Measurements from ENCODE around the gene CXCL9. TPM values are rescaled to one million over a fixed set of nuclear protein-coding genes. Genes with fewer than 3 reads are reported as not detected.

The CXCL9 gene
- total and polyA plus RNA-seq, 7 donors: 0.03 to 0.51 (median 0.14) TPM

DNA sequence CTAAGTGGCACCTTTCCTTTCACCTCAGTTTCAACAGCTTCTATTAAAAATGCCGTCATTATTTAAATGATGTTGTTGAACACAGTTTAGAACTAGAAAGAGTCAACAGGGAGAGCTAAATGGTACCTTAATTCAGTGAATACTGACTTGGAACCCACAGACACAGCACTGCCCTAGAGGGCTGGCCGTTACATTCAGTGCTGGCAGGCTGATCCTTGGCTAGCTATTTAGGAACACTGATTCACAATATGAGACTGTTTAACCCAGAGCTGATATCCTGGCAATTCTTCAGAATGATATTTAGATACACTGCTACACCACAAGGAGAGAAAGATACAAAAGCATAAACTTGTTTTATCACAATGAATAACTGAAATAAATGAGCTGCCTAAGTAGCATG lies 53.8 kb downstream of the CXCL9 start:
- peaks cover 14 to 100% of the 10 kb centered on the region in 2 donors for H3K36me3 ChIP-seq (ENCODE audit: insufficient read depth in 1 of 2, low read depth in 1 of 2)
- intact Hi-C loops (cut with DNase I): loop anchor here (5.0 to 10.0 kb wide), 3 partner anchors 156 to 301 kb away; no protein-coding TSS in a partner anchor
- peak in 2 of 4 donors; percentile 36 to 65 for ATAC-seq
- WGBS, 3 donors: 33 to 67% (median 60%) methylated on average over 2 of the region's 2 CpGs
- H3K4me1 ChIP-seq: no peaks in the 10 kb centered on the region
- no peak for DNase-seq
- H3K9me3 ChIP-seq: no peaks in the 10 kb centered on the region
- no peak overlapping the region for H3K27ac ChIP-seq
- no peak overlapping the region for H3K4me3 ChIP-seq
- H3K27me3 ChIP-seq (ENCODE audit: insufficient read depth in 3 of 3, low read length in 2 of 3): no peaks in the 10 kb centered on the region
- TF ChIP-seq, protein P1, sequence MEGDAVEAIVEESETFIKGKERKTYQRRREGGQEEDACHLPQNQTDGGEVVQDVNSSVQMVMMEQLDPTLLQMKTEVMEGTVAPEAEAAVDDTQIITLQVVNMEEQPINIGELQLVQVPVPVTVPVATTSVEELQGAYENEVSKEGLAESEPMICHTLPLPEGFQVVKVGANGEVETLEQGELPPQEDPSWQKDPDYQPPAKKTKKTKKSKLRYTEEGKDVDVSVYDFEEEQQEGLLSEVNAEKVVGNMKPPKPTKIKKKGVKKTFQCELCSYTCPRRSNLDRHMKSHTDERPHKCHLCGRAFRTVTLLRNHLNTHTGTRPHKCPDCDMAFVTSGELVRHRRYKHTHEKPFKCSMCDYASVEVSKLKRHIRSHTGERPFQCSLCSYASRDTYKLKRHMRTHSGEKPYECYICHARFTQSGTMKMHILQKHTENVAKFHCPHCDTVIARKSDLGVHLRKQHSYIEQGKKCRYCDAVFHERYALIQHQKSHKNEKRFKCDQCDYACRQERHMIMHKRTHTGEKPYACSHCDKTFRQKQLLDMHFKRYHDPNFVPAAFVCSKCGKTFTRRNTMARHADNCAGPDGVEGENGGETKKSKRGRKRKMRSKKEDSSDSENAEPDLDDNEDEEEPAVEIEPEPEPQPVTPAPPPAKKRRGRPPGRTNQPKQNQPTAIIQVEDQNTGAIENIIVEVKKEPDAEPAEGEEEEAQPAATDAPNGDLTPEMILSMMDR (IDR thresholded peaks at IDR 0.05): no peak

Other genes starting within 250 kb of the CXCL9 start
- gene PPEF2, start 105.1 kb downstream of the CXCL9 start, total RNA-seq: not detected
- gene PPEF2, start 105.1 kb downstream of the CXCL9 start, polyA plus RNA-seq: under 1 TPM in 2 of 3 donors, not detected in 1; 0.05 to 0.08 TPM
- 1 to 10 TPM; 3.3 to 9.9 (median 7.8) TPM for gene NAAA, start 66.5 kb downstream of the CXCL9 start, total RNA-seq
- gene NAAA, start 66.5 kb downstream of the CXCL9 start, polyA plus RNA-seq: 1 to 10 TPM; 3.5 to 5.2 (median 3.8) TPM
- 10 to 100 TPM; 27.0 to 44.3 (median 30.7) TPM for gene SDAD1, start 16.6 kb downstream of the CXCL9 start, total RNA-seq
- gene SDAD1, start 16.6 kb downstream of the CXCL9 start, polyA plus RNA-seq: 10 to 100 TPM; 18.6 to 34.6 (median 21.5) TPM
- gene CXCL10, start 16.0 kb upstream of the CXCL9 start, total RNA-seq: 1 to 10 TPM in 1 of 4 donors, under 1 TPM in 2, not detected in 1; 0.29 to 1.5 (median 0.32) TPM
- gene CXCL10, start 16.0 kb upstream of the CXCL9 start, polyA plus RNA-seq: under 1 TPM; 0.06 to 0.17 (median 0.16) TPM
- under 1 TPM in 1 of 4 donors, not detected in 3; 0.37 TPM for gene CXCL11, start 28.6 kb upstream of the CXCL9 start, total RNA-seq
- under 1 TPM in 2 of 3 donors, not detected in 1; 0.03 to 0.15 TPM for gene CXCL11, start 28.6 kb upstream of the CXCL9 start, polyA plus RNA-seq
- 100 to 1,000 TPM in 3 of 4 donors, 10 to 100 TPM in 1; 64.6 to 218 (median 138) TPM for gene ART3, start 67.2 kb upstream of the CXCL9 start, total RNA-seq
- 100 to 1,000 TPM in 2 of 3 donors, 10 to 100 TPM in 1; 33.1 to 199 (median 108) TPM for gene ART3, start 67.2 kb upstream of the CXCL9 start, polyA plus RNA-seq
- gene NUP54, start 140.9 kb upstream of the CXCL9 start, total RNA-seq: 10 to 100 TPM; 14.1 to 25.9 (median 17.6) TPM
- gene NUP54, start 140.9 kb upstream of the CXCL9 start, polyA plus RNA-seq: 10 to 100 TPM; 14.2 to 26.0 (median 25.4) TPM
- 100 to 1,000 TPM; 109 to 199 (median 170) TPM for gene SCARB2, start 206.3 kb upstream of the CXCL9 start, total RNA-seq
- gene SCARB2, start 206.3 kb upstream of the CXCL9 start, polyA plus RNA-seq: 100 to 1,000 TPM in 1 of 3 donors, 10 to 100 TPM in 2; 58.5 to 107 (median 81.7) TPM
- gene FAM47E, start 244.2 kb upstream of the CXCL9 start, total RNA-seq: 1 to 10 TPM; 1.7 to 4.6 (median 3.2) TPM
- gene FAM47E, start 244.2 kb upstream of the CXCL9 start, polyA plus RNA-seq: 1 to 10 TPM; 1.2 to 2.6 (median 1.5) TPM

Data from psoas muscle (tissue), 8 donors.